GM19397 (cell line): ENCODE results near the gene PPP1R3G.

Source experiments
- ATAC-seq: cut with Tn5 transposase; IDR thresholded peaks from one replicate; pipeline ENCODE4 v1.9.1; 2021; ENCODE audit warnings: mild to moderate bottlenecking, moderate library complexity; ENCODE audit not compliant: unreplicated experiment

Gene PPP1R3G

DNA sequence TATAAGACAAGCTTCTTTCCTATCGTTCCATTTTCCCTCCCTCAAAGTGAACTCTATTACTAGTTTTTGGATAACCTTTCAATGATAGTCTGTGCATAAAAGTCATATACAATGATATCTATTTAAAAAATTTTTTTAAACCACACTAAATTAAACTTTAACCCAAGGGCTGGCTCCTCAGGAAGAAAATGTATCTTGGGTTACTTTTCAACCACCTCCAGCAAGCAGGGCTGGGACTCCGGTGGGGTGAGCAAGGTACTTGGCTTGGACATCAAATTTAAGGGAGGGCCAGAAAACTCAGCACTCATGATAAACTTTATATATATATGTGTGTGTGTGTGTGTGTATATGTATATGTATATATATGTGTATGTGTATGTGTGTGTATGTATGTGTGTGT lies 13.9 kb upstream of the PPP1R3G start:
- no peak for ATAC-seq

DNA sequence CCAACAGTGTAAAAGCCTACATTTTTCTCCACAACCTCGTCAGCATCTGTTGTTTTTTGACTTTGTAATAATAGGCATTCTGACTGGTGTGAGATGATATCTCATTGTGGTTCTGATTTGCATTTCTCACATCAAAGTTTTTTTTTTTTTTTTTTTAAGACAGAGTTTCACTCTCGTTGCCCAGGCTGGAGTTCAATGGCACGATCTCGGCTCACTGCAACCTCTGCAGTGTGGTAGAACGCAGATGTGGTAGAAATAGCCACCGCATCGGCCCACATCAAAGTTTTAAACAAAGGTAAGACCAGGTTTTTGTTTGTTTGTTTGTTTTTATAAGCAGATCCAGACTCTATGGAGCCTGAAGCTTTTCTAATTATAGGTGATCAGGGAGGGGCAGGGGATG lies 12.7 kb upstream of the PPP1R3G start:
- ATAC-seq, result no peak

DNA sequence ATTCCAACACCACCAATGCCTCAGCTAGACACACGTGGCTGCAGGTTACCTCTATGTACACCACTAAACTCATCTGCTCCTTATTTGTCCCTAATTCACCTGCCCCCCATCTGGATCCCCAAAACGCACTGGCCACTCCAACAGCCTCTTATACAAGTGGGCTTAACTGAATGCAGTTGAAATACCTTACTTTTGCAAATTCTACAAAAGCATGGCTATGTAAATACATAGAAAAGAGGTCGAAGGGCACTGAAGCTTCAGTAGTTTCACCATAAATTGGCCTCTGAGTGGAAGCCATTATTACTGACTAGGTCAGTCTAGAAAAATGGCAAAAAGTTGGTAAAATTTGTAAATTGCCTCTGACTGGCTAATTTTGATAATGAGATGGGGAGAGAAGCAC lies 11.1 kb upstream of the PPP1R3G start:
- ATAC-seq, result no peak

DNA sequence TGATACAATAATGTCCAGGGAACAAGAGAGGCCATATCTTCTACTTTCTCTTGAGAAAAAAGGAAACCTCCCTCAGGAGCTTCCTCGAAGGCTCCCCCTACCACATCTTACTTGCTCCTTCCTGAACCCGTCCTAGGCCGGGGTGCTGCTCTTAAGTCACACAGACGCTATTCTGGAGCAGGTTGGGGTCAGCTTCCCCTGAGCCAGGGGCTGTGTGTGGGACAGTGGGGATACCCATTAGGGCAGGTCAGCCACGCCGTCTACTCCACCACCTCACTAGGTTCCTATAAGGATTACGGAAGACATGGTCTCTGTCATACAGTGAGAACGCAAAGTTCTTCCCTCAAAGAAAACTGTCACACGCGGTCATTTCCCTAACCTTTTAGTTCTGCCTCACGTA lies 8.2 kb upstream of the PPP1R3G start:
- no peak for ATAC-seq

DNA sequence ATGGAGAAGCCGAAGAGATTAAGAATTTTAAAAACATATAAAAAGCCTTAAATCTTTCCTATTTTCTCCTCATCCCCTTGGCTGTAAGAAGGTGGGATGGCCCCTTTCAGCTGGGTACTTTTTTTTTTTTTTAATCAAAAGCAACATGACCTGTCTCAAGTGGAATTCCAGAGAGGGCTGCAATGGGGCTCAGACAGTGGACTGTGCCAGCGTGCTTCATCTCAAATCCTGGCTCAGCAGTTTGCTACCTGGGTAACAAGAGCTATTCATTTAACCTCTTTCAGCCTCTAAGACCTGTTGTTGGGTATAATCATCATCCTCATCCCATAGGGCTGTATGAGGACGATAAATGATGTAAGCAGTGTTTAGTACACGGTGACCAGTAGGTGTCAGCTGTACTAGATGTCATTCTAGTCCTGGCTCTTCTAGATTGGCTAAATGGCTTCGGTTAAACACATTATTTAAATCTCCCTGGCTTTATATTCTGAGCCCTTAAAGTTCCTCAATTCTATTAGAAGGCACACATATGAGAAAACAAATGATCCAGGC lies 6.9 kb upstream of the PPP1R3G start:
- no peak for ATAC-seq

DNA sequence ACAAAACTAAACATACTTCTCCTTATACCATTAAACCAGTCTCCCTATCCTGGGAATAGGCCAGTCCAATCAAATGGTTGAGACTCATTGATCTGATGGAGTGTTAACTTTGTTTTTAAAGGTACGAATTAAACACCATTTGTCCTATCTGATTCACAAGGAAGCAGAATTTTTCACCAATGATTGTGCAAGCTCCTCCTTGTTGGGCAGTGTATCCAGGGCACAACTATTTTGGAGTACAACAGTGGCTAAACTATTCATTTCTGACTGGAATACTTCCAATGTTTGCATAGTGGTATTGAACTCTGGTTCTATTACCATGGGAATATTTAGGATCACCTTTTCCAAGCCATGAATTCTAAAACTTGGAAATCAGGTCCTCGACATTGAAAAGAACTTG lies 5.4 kb upstream of the PPP1R3G start:
- no peak for ATAC-seq

DNA sequence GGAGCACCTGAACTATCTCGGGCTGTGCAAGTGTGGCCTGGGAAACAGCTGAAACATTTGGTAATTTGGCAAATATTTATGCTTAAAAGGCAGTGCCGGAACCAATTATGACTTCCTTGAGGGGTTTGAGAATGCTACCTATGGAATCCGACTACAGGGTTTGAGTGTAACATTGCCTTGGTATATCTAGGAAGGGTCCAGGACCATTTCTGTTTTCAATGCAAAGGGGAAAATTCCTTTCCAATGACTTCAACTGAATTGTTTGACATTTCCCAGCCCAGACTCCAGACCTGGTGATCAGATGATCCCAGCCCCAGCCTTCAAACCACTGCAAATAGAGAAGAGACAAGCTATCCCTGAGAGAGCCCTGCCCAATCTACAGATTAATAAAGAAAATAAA lies 4.6 kb upstream of the PPP1R3G start:
- ATAC-seq, result no peak

DNA sequence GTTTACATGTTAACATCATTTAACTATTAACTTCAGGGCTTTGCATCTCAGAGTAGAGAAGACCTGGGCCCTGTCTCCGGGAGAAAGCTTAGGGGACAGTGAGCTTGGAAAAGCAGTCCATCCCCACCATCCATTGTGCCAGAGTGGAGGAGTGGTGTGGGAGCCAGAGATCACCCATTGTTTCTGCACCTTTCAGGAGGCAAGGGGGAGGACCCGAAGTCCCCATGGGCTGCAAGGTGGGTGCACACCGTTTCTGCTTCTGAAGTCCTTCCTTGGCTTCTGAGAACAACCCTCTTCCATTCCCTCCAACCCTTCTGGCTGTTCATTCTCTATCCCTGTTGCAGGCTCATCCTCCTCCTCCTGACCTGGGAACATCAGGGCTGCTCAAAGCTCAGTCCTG lies 4.0 kb upstream of the PPP1R3G start:
- ATAC-seq, result no peak

DNA sequence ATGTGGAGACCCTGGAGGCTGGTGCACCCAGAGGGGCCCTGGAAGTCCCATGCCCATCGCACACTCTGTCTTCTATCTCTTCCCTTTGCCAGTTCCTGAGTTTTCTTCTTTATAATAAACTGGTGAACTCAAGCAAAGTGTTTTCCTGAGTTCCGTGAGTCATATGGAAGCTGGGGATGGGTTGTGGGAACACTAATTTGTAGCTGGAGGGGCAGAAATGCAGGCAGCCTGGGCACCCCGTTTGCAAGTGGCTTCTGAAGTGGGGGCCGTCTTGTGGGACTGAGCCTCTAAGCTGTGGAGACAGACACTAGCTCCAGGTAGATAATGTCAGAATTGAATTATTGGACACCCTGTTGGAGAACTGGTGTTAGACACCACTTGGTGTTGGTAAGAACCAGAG lies 3.2 kb upstream of the PPP1R3G start:
- no peak for ATAC-seq

DNA sequence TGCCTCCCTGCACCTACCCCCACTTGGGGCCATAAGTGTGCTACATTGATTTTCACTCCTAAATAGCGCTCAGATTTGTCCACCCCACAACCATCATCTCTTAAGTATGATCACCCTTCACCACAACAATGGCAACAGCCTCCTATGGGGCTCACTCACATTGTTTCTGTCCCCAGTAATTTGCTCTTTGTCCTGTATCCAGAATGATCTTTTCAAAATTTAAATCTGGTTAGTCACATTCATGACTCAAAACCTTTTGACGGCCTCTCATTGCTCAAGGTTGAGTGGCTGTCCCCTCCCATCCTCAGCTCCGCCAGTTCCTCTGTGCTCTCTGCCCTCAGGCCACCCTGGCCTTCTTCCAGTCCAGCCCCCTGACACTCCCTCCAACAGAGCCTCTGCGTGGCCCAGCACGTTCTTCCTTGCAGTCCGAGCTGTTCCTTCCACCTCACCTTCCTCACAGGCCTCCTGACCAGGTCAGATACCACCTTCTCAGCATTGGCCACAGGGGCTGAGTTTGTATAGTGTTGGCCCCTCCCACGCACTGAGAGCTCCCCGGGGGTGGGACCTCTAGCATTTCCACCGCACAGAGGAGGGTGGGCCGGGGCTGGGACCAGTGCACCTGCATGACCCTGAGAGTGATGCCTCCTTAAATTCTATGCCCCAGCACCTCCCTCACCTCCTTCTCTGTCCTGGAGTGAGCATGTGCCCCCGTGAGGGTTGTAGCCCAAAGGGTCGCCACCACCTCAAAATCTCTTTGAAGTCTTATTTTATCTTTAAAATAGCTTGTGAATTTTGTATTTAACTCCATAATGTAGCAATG lies 2.4 kb upstream of the PPP1R3G start:
- no peak for ATAC-seq

DNA sequence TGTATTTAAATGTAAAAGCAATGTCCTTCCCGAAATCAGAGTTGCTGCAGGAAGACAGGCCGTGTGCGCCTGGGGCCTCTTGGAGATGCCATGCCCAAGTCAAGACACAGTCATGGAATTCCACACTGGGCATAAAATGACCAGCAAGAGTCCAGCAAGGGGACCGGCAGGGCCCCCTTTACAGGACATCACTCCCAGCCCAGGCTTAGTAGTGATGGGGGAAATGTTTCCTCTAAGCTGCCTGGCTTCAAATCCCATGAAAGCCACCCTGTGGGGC lies 1.9 kb upstream of the PPP1R3G start:
- no peak for ATAC-seq

DNA sequence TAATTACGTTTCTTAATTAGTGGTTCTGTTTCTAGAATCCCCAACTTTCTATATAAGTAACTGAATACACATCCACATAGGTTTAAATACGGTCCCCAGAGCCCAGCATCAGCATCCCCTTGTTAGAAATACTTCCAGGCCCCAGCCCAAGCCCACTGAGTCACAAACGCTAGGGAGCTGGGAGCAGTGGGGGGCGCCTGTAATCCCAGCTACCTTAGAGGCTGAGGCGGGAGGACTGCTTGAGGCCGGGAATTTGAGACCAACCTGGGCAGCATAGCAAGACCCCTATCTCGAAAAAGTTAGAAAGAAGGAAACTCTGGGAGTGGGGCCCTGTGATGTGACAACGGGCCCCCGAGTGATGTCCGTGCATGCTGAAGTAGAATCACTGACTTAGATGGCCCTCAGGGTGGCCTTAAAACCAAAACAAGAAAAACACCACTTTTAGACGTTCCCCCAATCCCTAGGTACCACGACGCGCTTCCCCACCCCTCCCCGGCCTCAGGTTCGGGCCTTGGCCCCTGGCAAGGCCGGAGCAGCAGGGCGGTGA lies 1.3 kb upstream of the PPP1R3G start:
- no peak for ATAC-seq

DNA sequence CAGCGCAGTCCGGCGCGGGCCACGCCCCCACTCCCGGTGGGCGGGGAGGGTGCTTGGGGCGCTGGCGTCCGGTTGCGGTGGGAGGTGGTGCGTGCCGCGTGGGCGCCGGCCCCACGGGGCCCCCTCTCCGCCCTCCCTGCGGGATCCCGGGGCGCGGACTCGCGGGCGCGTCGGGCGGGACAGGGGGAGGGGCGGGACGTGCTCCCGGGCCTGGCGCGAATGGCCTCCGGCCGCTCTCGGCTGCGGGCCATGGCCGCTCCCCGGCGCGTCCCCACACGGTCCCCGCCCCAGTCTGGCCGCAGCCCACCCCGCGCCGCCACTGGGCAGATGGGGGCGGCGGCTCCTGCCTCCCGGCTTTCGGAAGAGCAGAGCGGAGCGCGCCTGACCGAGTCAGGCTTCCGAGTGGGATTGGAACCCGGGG lies 771 bp upstream of the PPP1R3G start:
- no peak for ATAC-seq

DNA sequence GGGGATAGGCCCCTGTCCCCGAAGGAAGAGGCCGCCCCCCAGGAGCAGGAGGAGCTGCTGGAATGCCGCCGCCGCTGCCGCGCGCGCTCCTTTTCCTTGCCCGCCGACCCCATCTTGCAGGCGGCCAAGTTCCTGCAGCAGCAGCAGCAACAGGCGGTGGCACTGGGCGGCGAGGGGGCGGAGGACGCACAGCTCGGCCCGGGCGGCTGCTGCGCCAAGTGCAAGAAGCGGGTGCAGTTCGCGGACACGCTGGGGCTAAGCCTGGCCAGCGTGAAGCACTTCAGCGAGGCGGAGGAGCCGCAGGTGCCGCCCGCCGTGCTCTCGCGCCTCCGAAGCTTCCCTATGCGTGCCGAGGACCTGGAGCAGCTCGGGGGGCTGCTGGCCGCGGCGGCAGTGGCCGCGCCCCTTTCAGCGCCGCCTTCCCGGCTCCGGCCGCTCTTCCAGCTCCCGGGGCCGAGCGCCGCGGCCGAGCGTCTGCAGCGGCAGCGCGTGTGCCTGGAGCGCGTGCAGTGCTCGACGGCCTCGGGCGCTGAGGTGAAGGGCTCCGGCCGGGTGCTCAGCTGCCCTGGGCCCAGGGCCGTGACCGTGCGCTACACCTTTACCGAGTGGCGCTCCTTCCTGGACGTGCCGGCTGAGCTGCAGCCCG lies 630 bp downstream of the PPP1R3G start:
- ATAC-seq, result no peak

DNA sequence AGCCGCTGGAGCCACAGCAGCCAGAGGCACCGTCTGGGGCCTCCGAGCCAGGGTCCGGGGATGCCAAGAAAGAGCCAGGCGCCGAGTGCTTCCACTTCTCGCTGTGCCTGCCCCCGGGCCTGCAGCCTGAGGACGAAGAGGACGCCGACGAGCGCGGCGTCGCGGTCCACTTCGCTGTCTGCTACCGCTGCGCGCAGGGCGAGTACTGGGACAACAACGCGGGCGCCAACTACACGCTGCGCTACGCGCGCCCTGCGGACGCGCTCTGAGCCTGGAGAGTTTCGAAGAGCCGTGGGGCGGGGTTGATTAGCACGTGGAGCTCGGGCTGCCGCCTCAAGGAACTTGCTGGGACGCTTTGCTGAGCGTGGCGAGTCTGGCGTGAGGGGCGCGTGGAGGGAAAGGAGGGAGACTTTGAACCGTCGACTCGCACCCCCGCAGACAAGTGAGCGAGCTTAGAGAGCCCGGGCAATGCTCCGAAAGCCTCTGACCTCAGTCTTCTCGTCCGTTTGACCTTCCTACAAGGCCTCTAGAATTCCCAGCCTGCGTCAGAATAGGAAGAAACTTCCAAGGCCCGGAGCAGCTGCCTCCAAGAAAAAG lies 1.3 kb downstream of the PPP1R3G start:
- no peak for ATAC-seq

DNA sequence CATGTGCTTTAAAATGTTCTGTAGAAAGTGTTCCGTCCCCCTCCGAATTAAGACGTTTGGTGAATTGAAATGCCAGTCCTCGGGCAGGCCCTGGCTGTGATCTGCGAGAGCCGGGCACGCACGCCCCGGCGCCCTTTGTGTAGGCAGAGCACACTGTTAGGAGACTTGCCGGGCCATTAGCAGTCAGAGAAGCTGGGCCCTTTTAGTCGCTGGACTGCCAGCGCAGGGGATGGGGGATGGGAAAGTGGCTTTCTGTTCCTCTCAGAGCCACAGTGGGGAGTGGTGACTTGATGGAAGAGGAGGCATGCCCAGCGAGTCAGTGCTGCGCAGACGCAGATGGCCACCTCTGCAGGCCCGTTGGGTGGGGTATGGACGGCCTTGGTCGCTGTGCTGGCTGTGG lies 2.2 kb downstream of the PPP1R3G start:
- no peak for ATAC-seq

DNA sequence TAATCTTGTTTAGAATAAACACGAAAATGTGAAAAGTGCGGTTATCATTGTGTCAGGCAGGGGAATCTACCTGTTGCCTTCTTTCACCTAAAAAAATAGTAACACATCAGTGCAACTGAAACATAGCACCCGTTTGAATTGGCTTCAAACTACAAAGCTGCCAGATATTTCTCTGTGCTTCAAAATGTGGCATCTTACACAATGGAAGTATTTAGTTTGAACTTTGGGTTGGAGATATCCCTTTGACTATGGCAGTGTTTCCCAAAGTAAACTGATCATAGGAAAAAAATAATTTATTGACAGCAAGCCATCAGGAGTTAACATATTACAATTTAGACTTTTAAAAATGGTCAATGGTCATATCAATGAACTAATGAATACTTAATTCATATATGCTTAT lies 3.6 kb downstream of the PPP1R3G start:
- ATAC-seq, result no peak

DNA sequence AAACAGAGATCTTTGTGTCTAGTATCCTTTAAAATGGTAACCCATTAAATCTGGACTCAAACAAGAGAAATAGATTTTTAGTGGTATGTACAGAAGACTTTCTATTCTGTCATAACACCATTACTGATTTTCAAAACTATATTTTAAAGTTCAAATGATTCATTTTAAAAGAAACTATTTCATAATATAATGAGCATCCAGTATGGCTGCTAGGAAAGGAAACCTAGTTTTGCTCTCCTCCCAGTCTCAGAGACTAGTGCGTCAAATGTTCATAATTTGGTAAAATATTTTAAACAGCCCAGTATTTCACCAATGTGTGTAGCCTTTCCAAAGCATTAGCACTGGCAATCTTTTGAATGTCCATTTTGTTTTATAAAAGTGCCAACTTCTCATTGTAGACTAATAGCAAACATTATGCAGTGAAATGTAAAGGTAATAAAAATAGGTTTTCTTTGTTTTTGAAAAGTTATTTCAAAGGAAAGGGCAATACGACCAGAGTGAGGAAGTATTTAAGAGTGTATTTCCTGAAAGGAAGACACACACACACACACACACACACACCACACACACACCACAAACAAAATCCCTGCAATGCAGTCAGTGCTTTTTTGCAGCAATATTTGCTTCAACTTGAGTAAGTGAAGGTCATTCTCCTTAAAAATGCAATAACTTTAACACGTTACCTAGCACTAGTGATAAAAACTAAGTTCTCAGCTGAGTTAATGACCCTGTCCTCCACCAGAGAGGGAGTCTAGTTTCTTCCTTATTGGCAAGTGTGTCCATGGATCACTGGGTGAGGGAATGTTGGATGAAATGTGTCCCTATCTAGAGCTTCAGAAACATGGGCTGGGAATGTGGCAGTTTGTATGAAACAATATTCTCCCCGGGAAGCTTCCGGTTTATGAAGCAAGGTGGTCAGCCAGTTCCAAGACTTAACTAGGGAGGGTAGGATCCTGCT lies 4.6 kb downstream of the PPP1R3G start:
- no peak for ATAC-seq

DNA sequence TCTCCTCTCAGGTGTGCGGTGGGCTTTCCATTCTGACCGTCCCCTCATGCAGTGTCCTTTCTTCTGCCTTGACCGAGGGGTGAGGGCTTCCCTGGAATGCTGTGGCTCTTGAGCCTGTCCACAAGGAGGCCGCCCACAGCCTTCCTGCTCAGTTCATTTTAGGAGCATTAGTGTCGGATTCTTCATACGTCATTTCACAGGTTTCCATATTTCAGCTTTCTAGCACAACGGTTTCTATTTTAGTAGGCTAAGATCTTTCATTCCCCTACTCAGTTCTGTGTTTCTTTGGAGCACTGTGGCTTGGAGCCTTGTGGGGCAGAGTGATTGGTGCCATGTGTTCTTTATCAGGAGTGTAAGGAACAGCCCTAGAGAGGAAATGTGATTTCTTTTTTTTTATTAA lies 5.5 kb downstream of the PPP1R3G start:
- ATAC-seq, result no peak

DNA sequence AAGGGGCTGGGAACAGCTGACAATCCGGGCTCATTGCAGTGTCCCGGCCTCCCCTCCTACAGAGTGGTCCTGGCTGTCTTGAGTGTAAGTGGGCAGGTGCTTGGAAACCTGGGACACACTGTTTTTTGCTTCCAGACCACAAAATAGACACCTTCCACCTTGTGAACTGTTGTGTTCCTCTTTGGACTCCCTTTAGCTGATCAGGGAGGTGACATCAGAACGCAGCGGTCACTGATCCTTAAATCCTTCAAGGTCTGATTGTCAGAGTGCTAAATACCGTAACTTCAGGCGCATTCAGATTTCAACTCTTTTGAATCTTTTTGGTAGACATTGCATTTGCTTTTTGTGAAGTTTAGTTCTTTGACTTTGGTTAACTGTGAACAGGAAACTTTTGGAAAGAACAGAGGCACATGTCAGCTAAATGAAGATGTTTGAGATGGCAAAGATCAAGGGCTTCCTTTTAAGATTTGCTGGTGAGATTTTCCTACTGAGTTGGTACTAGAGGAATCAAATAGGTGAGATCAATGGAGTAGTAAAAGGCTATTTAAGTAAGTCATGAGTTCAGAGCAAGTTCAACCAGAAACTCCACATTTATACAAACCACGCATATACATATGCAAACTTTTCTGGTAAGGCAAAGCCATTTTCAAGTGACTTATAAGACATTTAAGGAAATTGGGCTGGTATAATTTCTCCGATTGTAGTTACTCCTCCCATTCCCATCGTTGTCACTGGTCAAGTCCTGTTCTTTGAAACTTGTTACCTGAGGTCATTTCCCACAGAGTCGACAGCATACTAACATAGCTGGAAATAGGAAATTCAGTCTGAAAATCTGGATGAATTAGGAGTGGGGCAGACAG lies 6.3 kb downstream of the PPP1R3G start:
- no peak for ATAC-seq
